M059J (cell line): Measurements from ENCODE around the gene HOXB5. TPM values are rescaled to one million over a fixed set of nuclear protein-coding genes. Genes with fewer than 3 reads are reported as not detected.

Experiments used
- DNase-seq: peaks from one replicate; pipeline ENCODE4 v3.0.0-alpha.2; 2012; ENCODE audit warnings: low read depth
- total RNA-seq: library from RNA; depleted of rRNA; stranded (reverse); fragments of >200 nt; shearing (Covaris generic); gene quantifications from 2 replicates; pipeline ENCODE4 v1.2.3, GENCODE V29; 2014

HOXB5 gene
- total RNA-seq, 1 experiment from 2014 or later, result 0.37 TPM

- no peak for DNase-seq
These were observed 2.9 kb downstream of the HOXB5 start for GRCh38 chr17:48590607-48591161.

GRCh38 chr17:48589831-48590606 lies 3.6 kb downstream of the HOXB5 start, which contains the start of gene HOXB3:
Gene HOXB3 (minus strand): TSS chr17:48590241. CDS start chr17:48552474, 37,767 bp downstream.
- no peak for DNase-seq

- no peak for DNase-seq
These were observed 4.3 kb downstream of the HOXB5 start for GRCh38 chr17:48589060-48589830.

DNA sequence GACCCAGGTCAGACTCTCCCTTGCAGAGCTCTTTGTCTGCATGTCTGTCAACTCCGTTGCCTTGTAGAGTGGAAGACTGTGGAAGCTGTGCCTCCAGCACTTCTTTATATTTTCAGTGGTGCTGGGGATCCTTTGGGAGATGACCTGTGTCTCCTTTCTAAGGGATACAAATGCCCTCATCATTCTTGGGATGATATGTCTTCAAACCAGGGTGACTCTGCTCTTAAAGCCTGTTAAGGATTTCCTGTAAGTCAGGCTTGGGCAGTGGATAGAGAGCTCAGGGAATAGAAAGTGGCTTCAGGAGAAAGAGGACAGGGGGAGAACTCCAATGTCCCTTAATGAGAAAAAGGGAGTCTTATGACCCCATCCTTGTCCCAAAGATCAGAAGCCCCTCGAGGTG lies 5.1 kb downstream of the HOXB5 start:
- no peak for DNase-seq

DNA sequence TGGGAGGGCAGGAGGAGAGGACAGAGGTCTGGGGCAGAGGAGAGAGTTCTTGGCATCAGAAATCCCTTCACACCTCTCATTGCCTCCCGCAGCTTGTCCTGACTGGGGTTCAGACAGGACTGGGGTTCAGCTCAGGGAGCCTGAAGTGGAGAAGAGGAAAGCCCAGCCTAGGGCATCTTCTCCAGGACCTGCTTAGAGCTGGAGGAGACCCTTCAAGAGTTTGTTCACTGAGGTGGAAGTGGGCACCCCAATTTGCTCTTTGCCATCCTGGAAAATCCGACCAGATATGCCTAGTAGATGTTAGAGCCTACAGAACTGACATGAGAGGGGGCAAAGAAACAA lies 5.5 kb downstream of the HOXB5 start:
- DNase-seq, result no peak

- no peak for DNase-seq
These were observed 6.1 kb downstream of the HOXB5 start for GRCh38 chr17:48587276-48588073.

- DNase-seq, result no peak
These were observed 7.0 kb downstream of the HOXB5 start for GRCh38 chr17:48586355-48587258.

GRCh38 chr17:48584223-48584741 lies 9.3 kb downstream of the HOXB5 start:
- DNase-seq, result peak; percentile 67

- no peak for DNase-seq
These were observed 9.8 kb downstream of the HOXB5 start for GRCh38 chr17:48583708-48584222.

GRCh38 chr17:48582750-48583069 lies 10.9 kb downstream of the HOXB5 start:
- DNase-seq, result no peak

GRCh38 chr17:48579760-48580554 lies 13.6 kb downstream of the HOXB5 start:
- DNase-seq, result no peak

DNA sequence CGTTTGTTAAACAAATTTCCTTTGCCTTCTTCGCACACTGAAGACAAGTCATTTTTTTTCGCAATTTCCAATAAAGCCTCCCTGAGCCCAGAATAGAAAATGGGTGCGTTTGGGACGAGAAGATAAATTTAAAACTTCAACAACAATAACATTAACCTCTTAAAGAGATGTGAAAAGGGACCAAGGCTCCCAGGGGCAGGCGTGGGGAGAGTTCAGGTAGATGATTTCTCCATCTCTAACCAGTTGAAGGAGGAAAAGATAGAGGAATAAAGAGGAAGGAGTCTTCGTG lies 14.2 kb downstream of the HOXB5 start:
- DNase-seq, result no peak

- DNase-seq, result no peak
These were observed 14.7 kb downstream of the HOXB5 start for GRCh38 chr17:48578616-48579470.

GRCh38 chr17:48577946-48578615 lies 15.5 kb downstream of the HOXB5 start, which contains the start of gene HOXB4:
Gene HOXB4 (minus strand): TSS chr17:48578350. CDS start chr17:48578319, 31 bp downstream.
- no peak for DNase-seq

DNA sequence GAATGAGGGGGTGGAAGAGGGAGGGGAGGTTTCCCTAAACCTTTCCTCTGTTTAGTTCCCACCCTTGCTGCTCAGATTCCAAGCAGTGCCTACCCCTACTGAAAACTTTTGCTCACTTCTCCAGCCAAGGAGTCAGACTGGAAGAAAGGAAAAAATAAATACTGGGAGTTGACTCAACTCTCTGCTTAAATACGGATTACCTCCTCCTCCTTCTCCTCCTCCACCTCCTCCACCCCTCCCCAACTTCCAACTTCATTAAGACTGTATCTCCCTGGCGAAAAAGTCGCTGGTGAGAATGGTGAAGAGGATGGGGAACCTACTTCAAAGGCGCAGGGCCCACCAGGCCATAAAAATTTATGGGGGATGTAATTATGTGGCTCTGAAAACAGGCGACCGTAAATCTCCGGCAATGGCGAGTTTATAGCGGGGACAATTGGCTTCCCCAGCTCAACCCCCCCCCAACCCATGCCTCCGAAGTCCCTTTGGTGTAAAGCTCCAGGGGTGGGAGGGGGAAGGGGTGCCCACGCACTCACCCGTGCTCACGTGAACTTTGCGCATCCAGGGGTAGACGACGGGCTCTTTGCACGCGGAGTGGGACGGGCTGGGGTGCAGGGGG lies 16.1 kb downstream of the HOXB5 start:
- DNase-seq, result peak; percentile 72

DNA sequence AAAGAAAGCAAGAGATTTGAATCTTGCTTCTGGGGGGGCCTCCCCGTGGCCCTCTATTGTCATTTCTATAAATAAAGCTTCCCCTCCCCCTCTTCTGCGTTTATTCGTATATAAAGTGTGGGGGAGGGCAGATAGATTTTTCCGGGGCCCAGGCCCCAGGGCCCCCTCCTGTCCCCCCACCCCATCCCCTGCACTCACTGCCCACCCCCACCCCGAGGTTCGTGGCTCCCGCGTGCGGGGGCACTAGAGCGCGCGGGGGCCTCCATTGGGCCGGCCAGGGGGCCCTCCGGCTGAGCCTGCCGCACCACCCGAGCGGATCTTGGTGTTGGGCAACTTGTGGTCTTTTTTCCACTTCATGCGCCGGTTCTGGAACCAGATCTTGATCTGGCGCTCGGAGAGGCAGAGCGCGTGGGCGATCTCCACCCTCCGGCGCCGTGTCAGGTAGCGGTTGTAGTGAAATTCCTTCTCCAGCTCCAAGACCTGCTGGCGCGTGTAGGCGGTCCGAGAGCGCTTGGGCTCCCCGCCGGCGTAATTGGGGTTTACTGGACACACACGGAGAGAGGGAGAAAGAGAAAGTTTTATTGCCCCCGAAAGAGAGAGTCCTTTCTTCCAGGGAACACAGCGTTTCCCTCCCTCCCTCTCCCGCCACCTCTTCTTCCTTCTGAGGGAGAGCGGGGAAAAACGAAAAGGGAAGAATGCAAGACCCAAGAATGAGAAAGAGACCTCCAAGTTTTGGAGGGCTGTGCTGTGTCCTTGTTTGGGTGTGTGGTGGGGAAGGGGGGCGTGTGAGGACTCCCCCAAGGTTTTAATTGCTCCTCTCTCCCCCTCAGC lies 16.9 kb downstream of the HOXB5 start:
- DNase-seq, result peak; percentile 91
